OCI-LY3 (cell line): ENCODE results near the gene CEACAM18.

Source experiments
- H2AFZ ChIP-seq: fragments of 200-600, 300-600 bp; shearing (Covaris generic); 2 replicates; pipeline ENCODE4 v1.6.0; 2014; ENCODE audit warnings: antibody characterized with exemption, low read depth, low read length
- H3K27ac ChIP-seq: fragments of 200-600, 300-600 bp; sonication (generic); 2 replicates; pipeline ENCODE4 v1.5.1; 2014; ENCODE audit warnings: mild to moderate bottlenecking, low read length, moderate library complexity, mixed read lengths
- H3K27me3 ChIP-seq: fragments of 200-600, 300-600 bp; sonication (generic); 2 replicates; pipeline ENCODE4 v1.6.1; 2014; ENCODE audit warnings: low read depth, low read length, mixed read lengths
- H3K36me3 ChIP-seq: fragments of 200-600, 300-600 bp; sonication (generic); replicated peaks from 2 replicates; pipeline ENCODE3; 2014; ENCODE audit warnings: low read depth, low read length, mixed read lengths
- H3K4me1 ChIP-seq: fragments of 300-600, 200-600 bp; sonication (generic); 2 replicates; pipeline ENCODE4 v1.6.1; 2014; ENCODE audit warnings: low read length, mixed read lengths
- H3K4me2 ChIP-seq: fragments of 200-600, 300-600 bp; sonication (generic); 2 replicates; pipeline ENCODE4 v1.6.1; 2014; ENCODE audit warnings: low read length, mixed read lengths
- H3K4me3 ChIP-seq: fragments of 300-600, 200-600 bp; sonication (generic); 2 replicates; pipeline ENCODE4 v1.5.1; 2014; ENCODE audit warnings: antibody characterized with exemption, mild to moderate bottlenecking, low read length, moderate library complexity
- H3K79me2 ChIP-seq: fragments of 300-600, 200-600 bp; shearing (Covaris generic); 2 replicates; pipeline ENCODE4 v1.6.1; 2014; ENCODE audit warnings: mild to moderate bottlenecking, low read length, mixed read lengths
- H3K9ac ChIP-seq: fragments of 300-600, 200-600 bp; shearing (Covaris generic); 2 replicates; pipeline ENCODE4 v1.6.0; 2014; ENCODE audit warnings: mild to moderate bottlenecking, low read length, moderate library complexity
- H3K9me3 ChIP-seq: fragments of 200-600, 300-600 bp; shearing (Covaris generic); 2 replicates; pipeline ENCODE4 v1.6.1; 2014; ENCODE audit warnings: low read length, mixed read lengths; ENCODE audit not compliant: insufficient read depth
- H4K20me1 ChIP-seq: fragments of 200-600, 300-600 bp; sonication (generic); 2 replicates; pipeline ENCODE4 v1.6.1; 2016; ENCODE audit warnings: low read length, mixed read lengths; ENCODE audit not compliant: insufficient read depth
- CTCF ChIP-seq: fragments of 200-600, 300-600 bp; sonication (generic); IDR thresholded peaks from 2 replicates; pipeline ENCODE4 v1.5.1; 2014; ENCODE audit warnings: antibody characterized with exemption, low read length, low read depth
- EZH2phosphoT487 ChIP-seq: fragments of 200-600 bp; shearing (Covaris generic); IDR thresholded peaks from 2 replicates; pipeline ENCODE4 v1.6.1; 2018; ENCODE audit warnings: antibody characterized with exemption, mixed run types, low read depth

Gene CEACAM18

GRCh38 chr19:51434456-51434855, 43.9 kb upstream of the CEACAM18 start:
- Histone ChIP-seq H2AFZ (no peak overlapping the region), H3K79me2 (no peaks in the 10 kb centered on the region), H3K4me2 (no peak overlapping the region), H3K27me3 (peaks cover 55% of the 10 kb centered on the region; the same call in 1 of the 2 replicates), H3K9ac (no peak overlapping the region), H3K4me1 (peaks cover 9% of the 10 kb centered on the region), H3K27ac (no peak overlapping the region), H3K9me3 (no peaks in the 10 kb centered on the region), H4K20me1 (no peaks in the 10 kb centered on the region), H3K36me3 (no peaks in the 10 kb centered on the region), H3K4me3 (no peak overlapping the region)
- TF ChIP-seq EZH2phosphoT487 (no peak), CTCF (no peak)

- H4K20me1 ChIP-seq = no peaks in the 10 kb centered on the region
These were observed 39.3 kb upstream of the CEACAM18 start for GRCh38 chr19:51439021-51439465.

GRCh38 chr19:51440052-51440451, 38.3 kb upstream of the CEACAM18 start:
- peaks cover 71% of the 10 kb centered on the region for H3K27me3 ChIP-seq
- no peak overlapping the region for H2AFZ ChIP-seq
- no peak overlapping the region for H3K4me3 ChIP-seq
- peaks cover 31% of the 10 kb centered on the region for H3K4me1 ChIP-seq
- H3K4me2 ChIP-seq = no peak overlapping the region
- H3K9me3 ChIP-seq = no peaks in the 10 kb centered on the region
- no peak overlapping the region for H3K27ac ChIP-seq
- TF ChIP-seq CTCF (no peak), EZH2phosphoT487 (no peak)
- no peaks in the 10 kb centered on the region for H3K79me2 ChIP-seq
- H4K20me1 ChIP-seq = no peaks in the 10 kb centered on the region
- no peaks in the 10 kb centered on the region for H3K36me3 ChIP-seq
- H3K9ac ChIP-seq = no peak overlapping the region

More at GRCh38 chr19:51439021-51439465, 39.3 kb upstream of the CEACAM18 start:
- Histone ChIP-seq H3K4me1 (peaks cover 31% of the 10 kb centered on the region), H3K4me3 (no peak overlapping the region), H3K36me3 (no peaks in the 10 kb centered on the region), H3K9ac (no peak overlapping the region), H3K27me3 (peaks cover 73% of the 10 kb centered on the region), H2AFZ (no peak overlapping the region), H3K79me2 (no peaks in the 10 kb centered on the region), H3K9me3 (no peaks in the 10 kb centered on the region), H3K27ac (no peak overlapping the region), H3K4me2 (peak overlapping the region; percentile 39)
- peak; percentile 98 for TF ChIP-seq CTCF
- no peak for TF ChIP-seq EZH2phosphoT487

- Histone ChIP-seq H3K4me3 (peak overlapping the region; percentile 70), H4K20me1 (no peaks in the 10 kb centered on the region), H3K9ac (peak overlapping the region; percentile 24; the same call in 1 of the 2 replicates), H3K27me3 (peaks cover 66% of the 10 kb centered on the region), H3K4me1 (peaks cover 31% of the 10 kb centered on the region), H3K9me3 (no peaks in the 10 kb centered on the region), H3K36me3 (no peaks in the 10 kb centered on the region), H3K27ac (no peak overlapping the region), H2AFZ (no peak overlapping the region), H3K4me2 (peak overlapping the region; percentile 83), H3K79me2 (no peaks in the 10 kb centered on the region)
- TF ChIP-seq CTCF (no peak), EZH2phosphoT487 (no peak)
These were observed 37.4 kb upstream of the CEACAM18 start for GRCh38 chr19:51440846-51441409.
